HEK293 (cell line): Measurements from ENCODE around the gene NEURL2.

ENCODE experiments used
- CTCF ChIA-PET: fragments of 350-600 bp; formaldehyde crosslinking; extraction: SDS; loops from one replicate; lab custom pipeline; 2021; ENCODE audit warnings: antibody characterized with exemption; lab: Yijun Ruan, JAX
- POLR2A ChIA-PET: fragments of 300-600 bp; formaldehyde crosslinking; extraction: SDS; loops from one replicate; lab custom pipeline; 2020; ENCODE audit warnings: antibody characterized with exemption, inconsistent platforms; lab: Yijun Ruan, JAX
- H3K27ac ChIP-seq: fragments of 200-500 bp; sonication (Bioruptor generic); 2 replicates; pipeline ENCODE4 v1.5.1; 2014; ENCODE audit warnings: low read depth, low read length, control low read depth, inconsistent platforms; ENCODE audit errors: extremely low read depth
- H3K36me3 ChIP-seq, 2 experiments: fragments of 200-500 bp in 1 of 2; sonication (Bioruptor generic) in 1 of 2; 1 replicate in 1 of 2; 2 replicates in 1 of 2; pipeline ENCODE4 v1.5.1; 2014 to 2017; ENCODE audit warnings: inconsistent platforms in 2 of 2, low read length in 2 of 2; ENCODE audit not compliant: control insufficient read depth in 2 of 2, insufficient read depth in 1 of 2
- H3K4me1 ChIP-seq: fragments of 200-500 bp; sonication (Bioruptor generic); 2 replicates; pipeline ENCODE4 v1.5.1; 2014; ENCODE audit warnings: mild to moderate bottlenecking, low read length, inconsistent platforms; ENCODE audit not compliant: control insufficient read depth, insufficient read depth
- H3K4me3 ChIP-seq: 2 replicates; pipeline ENCODE4 v1.5.1; 2011; ENCODE audit warnings: low read depth, mild to moderate bottlenecking, control low read depth, low read length, moderate library complexity
- H3K9me3 ChIP-seq: fragments of 200-500 bp; sonication (Bioruptor generic); 2 replicates; pipeline ENCODE4 v1.5.1; 2014; ENCODE audit warnings: low read depth, low read length, inconsistent platforms; ENCODE audit not compliant: control insufficient read depth, insufficient read depth
- KLF8 ChIP-seq: fragments of 450-650 bp; formaldehyde crosslinking; IDR thresholded peaks from 2 replicates; pipeline ENCODE4 v1.5.1; 2016; ENCODE audit warnings: missing biosample characterization, missing genetic modification characterization
- REPIN1 ChIP-seq: fragments of 450-650 bp; formaldehyde crosslinking; IDR thresholded peaks from 2 replicates; pipeline ENCODE4 v1.5.1; 2017; ENCODE audit warnings: missing biosample characterization, missing genetic modification characterization, low read depth
- YY1 ChIP-seq: fragments of 450-650 bp; formaldehyde crosslinking; IDR thresholded peaks from 2 replicates; pipeline ENCODE4 v1.5.1; 2018; ENCODE audit warnings: missing biosample characterization, missing genetic modification characterization
- ZBTB10 ChIP-seq: fragments of 450-650 bp; formaldehyde crosslinking; IDR thresholded peaks from 2 replicates; pipeline ENCODE4 v1.5.1; 2016; ENCODE audit warnings: missing biosample characterization, missing genetic modification characterization
- ZFP3 ChIP-seq: fragments of 450-650 bp; formaldehyde crosslinking; IDR thresholded peaks from 2 replicates; pipeline ENCODE4 v1.5.1; 2016; ENCODE audit warnings: low read depth, missing biosample characterization, missing genetic modification characterization
- ZNF121 ChIP-seq: fragments of 450-650 bp; formaldehyde crosslinking; IDR thresholded peaks from 2 replicates; pipeline ENCODE4 v1.5.1; 2016; ENCODE audit warnings: missing biosample characterization, missing genetic modification characterization
- ZNF155 ChIP-seq: fragments of 450-650 bp; formaldehyde crosslinking; IDR thresholded peaks from 2 replicates; pipeline ENCODE4 v1.5.1; 2016; ENCODE audit warnings: missing biosample characterization, missing genetic modification characterization
- ZNF211 ChIP-seq: fragments of 450-650 bp; formaldehyde crosslinking; IDR thresholded peaks from 2 replicates; pipeline ENCODE4 v1.5.1; 2016; ENCODE audit warnings: low read depth, missing biosample characterization, missing genetic modification characterization
- ZNF350 ChIP-seq: fragments of 450-650 bp; formaldehyde crosslinking; IDR thresholded peaks from 2 replicates; pipeline ENCODE4 v1.5.0; 2017; ENCODE audit warnings: missing biosample characterization, mild to moderate bottlenecking, missing genetic modification characterization
- ZNF391 ChIP-seq: fragments of 450-650 bp; formaldehyde crosslinking; IDR thresholded peaks from 2 replicates; pipeline ENCODE4 v1.5.1; 2016; ENCODE audit warnings: low read depth, missing biosample characterization, missing genetic modification characterization, borderline replicate concordance
- ZNF621 ChIP-seq: fragments of 450-650 bp; formaldehyde crosslinking; IDR thresholded peaks from 2 replicates; pipeline ENCODE4 v1.5.1; 2017; ENCODE audit warnings: missing biosample characterization, missing genetic modification characterization
- ZNF704 ChIP-seq: fragments of 450-650 bp; formaldehyde crosslinking; IDR thresholded peaks from 2 replicates; pipeline ENCODE4 v1.5.1; 2016; ENCODE audit warnings: missing biosample characterization, missing genetic modification characterization
- ZNF76 ChIP-seq: fragments of 450-650 bp; formaldehyde crosslinking; IDR thresholded peaks from 2 replicates; pipeline ENCODE4; 2016; ENCODE audit warnings: low read depth, missing biosample characterization, missing genetic modification characterization, borderline replicate concordance
- ZNF777 ChIP-seq: fragments of 450-650 bp; formaldehyde crosslinking; IDR thresholded peaks from 2 replicates; pipeline ENCODE4 v1.5.1; 2017; ENCODE audit warnings: missing biosample characterization, missing genetic modification characterization, borderline replicate concordance
- ZNF843 ChIP-seq: fragments of 450-650 bp; formaldehyde crosslinking; IDR thresholded peaks from 2 replicates; pipeline ENCODE4 v1.5.1; 2016; ENCODE audit warnings: missing biosample characterization, missing genetic modification characterization
- ZSCAN30 ChIP-seq: fragments of 450-650 bp; IDR thresholded peaks from 2 replicates; pipeline ENCODE4 v1.5.1; 2018; ENCODE audit warnings: missing biosample characterization, mild to moderate bottlenecking, missing genetic modification characterization, moderate library complexity
- TF ChIP-seq, protein P1 (sequence below): fragments of 450-650 bp; formaldehyde crosslinking; IDR thresholded peaks from 2 replicates; pipeline ENCODE4 v1.5.1; 2016; ENCODE audit warnings: missing biosample characterization, missing genetic modification characterization
- TF ChIP-seq, protein P2 (sequence below): fragments of 450-650 bp; formaldehyde crosslinking; IDR thresholded peaks from 2 replicates; pipeline ENCODE4 v1.5.1; 2016; ENCODE audit warnings: missing biosample characterization, missing genetic modification characterization
- TF ChIP-seq, protein P3 (sequence below): fragments of 450-650 bp; formaldehyde crosslinking; IDR thresholded peaks from 2 replicates; pipeline ENCODE4 v1.5.1; 2017; ENCODE audit warnings: missing biosample characterization, missing genetic modification characterization

The NEURL2 gene

GRCh38 chr20:45867136-45867818 is 23.7 kb downstream of the NEURL2 start (continued):
- TF ChIP-seq ZNF391 (tag by site-specific recombination) (no peak), ZNF777 (tag by site-specific recombination) (no peak), YY1 (tag by site-specific recombination) (no peak), ZNF211 (tag by site-specific recombination) (no peak), ZNF350 (tag by site-specific recombination) (no peak), REPIN1 (tag by site-specific recombination) (no peak)
- TF ChIP-seq, protein P1, sequence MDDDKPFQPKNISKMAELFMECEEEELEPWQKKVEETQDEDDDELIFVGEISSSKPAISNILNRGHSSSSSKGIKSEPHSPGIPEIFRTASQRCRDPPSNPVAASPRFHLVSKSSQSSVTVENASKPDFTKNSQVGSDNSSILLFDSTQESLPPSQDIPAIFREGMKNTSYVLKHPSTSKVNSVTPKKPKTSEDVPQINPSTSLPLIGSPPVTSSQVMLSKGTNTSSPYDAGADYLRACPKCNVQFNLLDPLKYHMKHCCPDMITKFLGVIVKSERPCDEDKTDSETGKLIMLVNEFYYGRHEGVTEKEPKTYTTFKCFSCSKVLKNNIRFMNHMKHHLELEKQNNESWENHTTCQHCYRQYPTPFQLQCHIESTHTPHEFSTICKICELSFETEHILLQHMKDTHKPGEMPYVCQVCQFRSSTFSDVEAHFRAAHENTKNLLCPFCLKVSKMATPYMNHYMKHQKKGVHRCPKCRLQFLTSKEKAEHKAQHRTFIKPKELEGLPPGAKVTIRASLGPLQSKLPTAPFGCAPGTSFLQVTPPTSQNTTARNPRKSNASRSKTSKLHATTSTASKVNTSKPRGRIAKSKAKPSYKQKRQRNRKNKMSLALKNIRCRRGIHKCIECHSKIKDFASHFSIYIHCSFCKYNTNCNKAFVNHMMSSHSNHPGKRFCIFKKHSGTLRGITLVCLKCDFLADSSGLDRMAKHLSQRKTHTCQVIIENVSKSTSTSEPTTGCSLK (tag by site-specific recombination) = no peak

- H3K4me3 ChIP-seq = no peak overlapping the region
- H3K9me3 ChIP-seq = no peaks in the 10 kb centered on the region
- H3K36me3 ChIP-seq = no peaks in the 10 kb centered on the region; a peak in 1 of 3 replicates
- ChIA-PET POLR2A (interaction anchor here (0.7 kb wide), 3 partner anchors 62 to 326 kb away, joined by 3 to 6 read pairs (median 5); no protein-coding TSS in a partner anchor), CTCF (no interaction called here)
- H3K27ac ChIP-seq = no peak overlapping the region
- TF ChIP-seq, protein P2, sequence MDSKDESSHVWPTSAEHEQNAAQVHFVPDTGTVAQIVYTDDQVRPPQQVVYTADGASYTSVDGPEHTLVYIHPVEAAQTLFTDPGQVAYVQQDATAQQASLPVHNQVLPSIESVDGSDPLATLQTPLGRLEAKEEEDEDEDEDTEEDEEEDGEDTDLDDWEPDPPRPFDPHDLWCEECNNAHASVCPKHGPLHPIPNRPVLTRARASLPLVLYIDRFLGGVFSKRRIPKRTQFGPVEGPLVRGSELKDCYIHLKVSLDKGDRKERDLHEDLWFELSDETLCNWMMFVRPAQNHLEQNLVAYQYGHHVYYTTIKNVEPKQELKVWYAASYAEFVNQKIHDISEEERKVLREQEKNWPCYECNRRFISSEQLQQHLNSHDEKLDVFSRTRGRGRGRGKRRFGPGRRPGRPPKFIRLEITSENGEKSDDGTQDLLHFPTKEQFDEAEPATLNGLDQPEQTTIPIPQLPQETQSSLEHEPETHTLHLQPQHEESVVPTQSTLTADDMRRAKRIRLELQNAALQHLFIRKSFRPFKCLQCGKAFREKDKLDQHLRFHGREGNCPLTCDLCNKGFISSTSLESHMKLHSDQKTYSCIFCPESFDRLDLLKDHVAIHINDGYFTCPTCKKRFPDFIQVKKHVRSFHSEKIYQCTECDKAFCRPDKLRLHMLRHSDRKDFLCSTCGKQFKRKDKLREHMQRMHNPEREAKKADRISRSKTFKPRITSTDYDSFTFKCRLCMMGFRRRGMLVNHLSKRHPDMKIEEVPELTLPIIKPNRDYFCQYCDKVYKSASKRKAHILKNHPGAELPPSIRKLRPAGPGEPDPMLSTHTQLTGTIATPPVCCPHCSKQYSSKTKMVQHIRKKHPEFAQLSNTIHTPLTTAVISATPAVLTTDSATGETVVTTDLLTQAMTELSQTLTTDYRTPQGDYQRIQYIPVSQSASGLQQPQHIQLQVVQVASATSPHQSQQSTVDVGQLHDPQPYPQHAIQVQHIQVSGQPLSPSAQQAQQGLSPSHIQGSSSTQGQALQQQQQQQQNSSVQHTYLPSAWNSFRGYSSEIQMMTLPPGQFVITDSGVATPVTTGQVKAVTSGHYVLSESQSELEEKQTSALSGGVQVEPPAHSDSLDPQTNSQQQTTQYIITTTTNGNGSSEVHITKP (tag by site-specific recombination) = no peak
- TF ChIP-seq ZFP3 (tag by site-specific recombination) = no peak
- TF ChIP-seq KLF8 (tag by site-specific recombination) = no peak
- TF ChIP-seq, all 188 proteins: peak for 0
- no peaks in the 10 kb centered on the region; the same call in 1 of the 2 replicates for H3K4me1 ChIP-seq
Observed at GRCh38 chr20:45866454-45866853, 24.6 kb downstream of the NEURL2 start.

DNA sequence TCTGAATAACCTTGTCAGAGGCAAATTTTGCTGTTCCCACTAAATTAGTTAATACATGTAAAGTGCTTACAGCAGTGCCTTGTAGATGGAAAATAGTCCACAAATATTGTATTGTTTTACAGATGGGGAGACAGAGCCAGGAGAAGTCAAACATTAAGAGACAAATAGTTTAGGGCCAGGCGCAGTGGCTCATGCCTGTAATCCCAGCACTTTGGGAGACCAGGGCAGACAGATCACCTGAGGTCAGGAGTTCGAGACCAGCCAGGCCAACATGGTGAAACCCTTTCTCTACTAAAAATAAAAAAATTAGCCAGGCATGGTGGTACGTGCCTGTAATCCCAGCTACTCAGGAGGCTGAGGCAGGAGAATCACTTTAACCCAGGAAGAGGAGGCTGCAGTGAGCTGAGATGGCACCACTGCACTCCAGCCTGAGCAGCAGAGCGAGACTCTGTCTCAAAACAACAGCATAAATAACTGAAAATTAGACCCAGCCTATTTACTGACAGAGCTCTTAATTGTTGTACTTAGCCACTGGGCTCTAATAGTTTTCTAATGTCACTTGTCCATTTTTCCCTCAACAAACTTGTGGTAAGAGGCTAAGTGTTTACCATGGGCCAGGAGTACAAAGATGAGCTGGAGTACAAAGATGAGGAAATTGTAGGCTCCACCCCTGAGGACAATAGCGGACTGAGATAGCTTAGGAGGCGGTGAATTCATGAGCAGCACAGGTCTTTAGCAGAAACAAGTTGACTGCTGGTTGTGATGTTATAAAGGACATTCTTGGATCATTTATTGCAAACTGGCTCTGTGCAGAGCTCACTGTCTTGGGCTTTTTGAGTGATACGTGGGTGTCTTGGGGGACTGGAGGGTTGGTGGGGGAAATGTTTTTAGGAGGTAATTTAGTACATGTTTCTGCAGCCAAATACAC is 27.2 kb downstream of the NEURL2 start:
- ChIA-PET POLR2A (interaction anchor here (0.8 kb wide), 1 partner anchor 17 kb away, joined by 3 read pairs; the partner anchor contains the start of gene ZSWIM1), CTCF (no interaction called here)
- H3K4me1 ChIP-seq = peaks cover 5% of the 10 kb centered on the region
- no peaks in the 10 kb centered on the region; a peak in 1 of 3 replicates for H3K36me3 ChIP-seq
- no peak overlapping the region for H3K27ac ChIP-seq
- no peak overlapping the region for H3K4me3 ChIP-seq
- no peaks in the 10 kb centered on the region for H3K9me3 ChIP-seq
- TF ChIP-seq ZNF704 (tag by site-specific recombination) (no peak), ZNF843 (tag by site-specific recombination) (no peak), ZBTB10 (tag by site-specific recombination) (no peak), ZNF121 (tag by site-specific recombination) (no peak), ZNF155 (tag by site-specific recombination) (no peak), ZNF621 (tag by site-specific recombination) (no peak), ZNF76 (tag by site-specific recombination) (no peak), ZSCAN30 (no peak)
- TF ChIP-seq, protein P3, sequence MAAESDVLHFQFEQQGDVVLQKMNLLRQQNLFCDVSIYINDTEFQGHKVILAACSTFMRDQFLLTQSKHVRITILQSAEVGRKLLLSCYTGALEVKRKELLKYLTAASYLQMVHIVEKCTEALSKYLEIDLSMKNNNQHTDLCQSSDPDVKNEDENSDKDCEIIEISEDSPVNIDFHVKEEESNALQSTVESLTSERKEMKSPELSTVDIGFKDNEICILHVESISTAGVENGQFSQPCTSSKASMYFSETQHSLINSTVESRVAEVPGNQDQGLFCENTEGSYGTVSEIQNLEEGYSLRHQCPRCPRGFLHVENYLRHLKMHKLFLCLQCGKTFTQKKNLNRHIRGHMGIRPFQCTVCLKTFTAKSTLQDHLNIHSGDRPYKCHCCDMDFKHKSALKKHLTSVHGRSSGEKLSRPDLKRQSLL (tag by site-specific recombination) = no peak
